HepG2 (cell line): ENCODE measurements around the gene NUBP1. TPM values are rescaled to one million over a fixed set of nuclear protein-coding genes. Genes with fewer than 3 reads are reported as not detected.

Experiments
- ATAC-seq: fragments of 200-7000 bp; cut with Tn5 transposase; 3 replicates; pipeline ENCODE4 v1.9.1; 2020; ENCODE audit warnings: mild to moderate bottlenecking, moderate library complexity
- BruUV-seq: library from RNA; stranded (reverse); fragments of 400-500 nt; replicated peaks from 2 replicates; lab custom pipeline; 2021; lab: Mats Ljungman, UMichigan
- CTCF ChIA-PET: fragments of 300-600 bp; formaldehyde crosslinking; extraction: SDS; loops from one replicate; lab custom pipeline; 2021; ENCODE audit warnings: low total read pairs, inconsistent platforms, low intra/inter-chr PET ratio; lab: Yijun Ruan, JAX
- POLR2A ChIA-PET: fragments of 350-600 bp; sonication (Branson Sonifier 250); formaldehyde crosslinking; loops from one replicate; lab custom pipeline; 2020; ENCODE audit warnings: antibody characterized with exemption, inconsistent platforms; lab: Yijun Ruan, JAX
- DNase-seq: peaks from one replicate; pipeline ENCODE4 v3.0.0-alpha.2; 2015; ENCODE audit warnings: low spot score
- FAIRE-seq: peaks from 3 replicates; lab custom pipeline; 2011; peaks lifted over from hg19 to GRCh38; lab: Jason Lieb, UNC
- H2AFZ ChIP-seq: one replicate; pipeline ENCODE4 v1.6.1; 2011; ENCODE audit warnings: low read length, inconsistent platforms
- H3K27ac ChIP-seq: fragments of 300-600 bp; 3 replicates; pipeline ENCODE4 v1.8.0; 2011; ENCODE audit warnings: mixed run types, mild to moderate bottlenecking, mixed read lengths, low read length, inconsistent platforms; ENCODE audit not compliant: insufficient read depth; ENCODE audit errors: extremely low read length
- H3K27me3 ChIP-seq, 2 experiments: fragments of 200-600 bp in 1 of 2; 2 replicates in 1 of 2; 3 replicates in 1 of 2; pipeline versions ENCODE4 v1.6.0 to v1.8.0; 2011; ENCODE audit warnings: low read length in 2 of 2, mild to moderate bottlenecking in 2 of 2, moderate library complexity in 2 of 2, inconsistent platforms in 1 of 2; ENCODE audit not compliant: insufficient read depth in 2 of 2, control insufficient read depth in 1 of 2
- H3K36me3 ChIP-seq, 2 experiments: fragments of 200-600 bp in 1 of 2; replicated peaks in 1 of 2; 2 replicates in 1 of 2; 3 replicates in 1 of 2; pipeline versions ENCODE4 v1.5.1 to v1.8.0; 2011; ENCODE audit warnings: low read length in 2 of 2, inconsistent platforms in 1 of 2; ENCODE audit not compliant: insufficient read depth in 2 of 2, control insufficient read depth in 1 of 2
- H3K4me1 ChIP-seq: 2 replicates; pipeline ENCODE4 v1.5.1; 2012; ENCODE audit warnings: low read length, inconsistent platforms; ENCODE audit not compliant: insufficient read depth
- H3K4me2 ChIP-seq: 2 replicates; pipeline ENCODE4 v1.6.0; 2011; ENCODE audit warnings: low read depth, low read length, inconsistent platforms
- H3K4me3 ChIP-seq, 3 experiments: fragments of 200-600 bp in 1 of 3; sonication (generic), shearing (Covaris generic) in 1 of 3; replicated peaks in 1 of 3; 2 replicates each; pipeline ENCODE4 v1.5.1; 2011 to 2016; ENCODE audit warnings: low read length in 3 of 3, inconsistent platforms in 2 of 3, low read depth in 2 of 3, mild to moderate bottlenecking in 2 of 3, control low read depth in 1 of 3, mixed read lengths in 1 of 3; ENCODE audit not compliant: insufficient read depth in 1 of 3
- H3K79me2 ChIP-seq: one replicate; pipeline ENCODE4 v1.6.1; 2011; ENCODE audit warnings: low read length, inconsistent platforms; ENCODE audit not compliant: insufficient read depth
- H3K9ac ChIP-seq: 2 replicates; pipeline ENCODE4 v1.6.0; 2011; ENCODE audit warnings: mild to moderate bottlenecking, low read depth, low read length, inconsistent platforms; ENCODE audit not compliant: insufficient read depth
- H3K9me3 ChIP-seq: 2 replicates; pipeline ENCODE4 v1.5.1; 2012; ENCODE audit warnings: mild to moderate bottlenecking, low read length
- H4K20me1 ChIP-seq: 2 replicates; pipeline ENCODE4 v1.6.0; 2011; ENCODE audit warnings: inconsistent platforms, mild to moderate bottlenecking, low read length, moderate library complexity; ENCODE audit not compliant: insufficient read depth
- ATF1 ChIP-seq: IDR thresholded peaks from 2 replicates; pipeline ENCODE4 v1.6.1; 2016; ENCODE audit warnings: mild to moderate bottlenecking, control low read depth
- ETS1 ChIP-seq: sonication (generic); formaldehyde crosslinking; IDR thresholded peaks from 2 replicates; pipeline ENCODE4 v1.4.0; 2020; ENCODE audit warnings: missing genetic modification reagents
- GABPA ChIP-seq, 2 experiments: IDR thresholded peaks; 2 replicates each; pipeline ENCODE4 v1.6.1; 2011 to 2016; ENCODE audit warnings: low read depth in 2 of 2, low read length in 1 of 2, missing biosample characterization in 1 of 2, missing genetic modification characterization in 1 of 2
- GTF2F1 ChIP-seq: fragments of 150-350 bp; IDR thresholded peaks from 2 replicates; pipeline ENCODE4 v1.6.1; 2014; ENCODE audit warnings: low read length
- MAZ ChIP-seq, 2 experiments: sonication (generic) in 1 of 2; formaldehyde crosslinking in 1 of 2; IDR thresholded peaks; 2 replicates each; pipeline versions ENCODE4 v1.5.0 to v1.6.1; 2012 to 2020; ENCODE audit warnings: low read depth in 2 of 2, mild to moderate bottlenecking in 2 of 2, borderline replicate concordance in 1 of 2, improper control_type of control experiment in 1 of 2, low read length in 1 of 2, missing genetic modification reagents in 1 of 2, moderate library complexity in 1 of 2
- MTF1 ChIP-seq: sonication (generic); formaldehyde crosslinking; IDR thresholded peaks from 2 replicates; pipeline ENCODE4 v1.5.0; 2020; ENCODE audit warnings: missing genetic modification reagents
- SRY ChIP-seq: sonication (generic); formaldehyde crosslinking; IDR thresholded peaks from 2 replicates; pipeline ENCODE4 v1.8.0; 2022; ENCODE audit warnings: mild to moderate bottlenecking, missing genetic modification reagents
- TFAP4 ChIP-seq: sonication (generic); IDR thresholded peaks from 2 replicates; pipeline ENCODE4 v1.6.1; 2016; ENCODE audit warnings: low read depth, borderline replicate concordance
- TFDP2 ChIP-seq: sonication (generic); formaldehyde crosslinking; IDR thresholded peaks from 2 replicates; pipeline ENCODE4 v1.4.0; 2020; ENCODE audit warnings: missing genetic modification reagents
- ZNF225 ChIP-seq: sonication (generic); formaldehyde crosslinking; IDR thresholded peaks from 2 replicates; pipeline ENCODE4 v1.4.0; 2020; ENCODE audit warnings: mild to moderate bottlenecking, missing genetic modification reagents
- ZNF547 ChIP-seq: sonication (generic); formaldehyde crosslinking; IDR thresholded peaks from 2 replicates; pipeline ENCODE4 v1.5.1; 2020; ENCODE audit warnings: mild to moderate bottlenecking, missing genetic modification reagents
- ZNF646 ChIP-seq: sonication (generic); formaldehyde crosslinking; IDR thresholded peaks from 2 replicates; pipeline ENCODE4 v1.9.0; 2021; ENCODE audit warnings: mild to moderate bottlenecking, missing genetic modification reagents
- ZNF660 ChIP-seq: sonication (generic); formaldehyde crosslinking; IDR thresholded peaks from 2 replicates; pipeline ENCODE4 v1.5.1; 2020; ENCODE audit warnings: mild to moderate bottlenecking, low read depth, missing genetic modification reagents, borderline replicate concordance
- WGBS: methylation state at CpG from one replicate; pipeline ENCODE4 v1.1.6; 2017; ENCODE audit warnings: low lambda C conversion rate; 5-methylcytosine and 5-hydroxymethylcytosine counted together
- in situ Hi-C: cut with HindIII; loops from 2 replicates; pipeline ENCODE4 v1.10.0; 2017; ENCODE audit warnings: low pct_unique_long_range_greater_than_20kb; ENCODE audit not compliant: extremely low pct_ligation_motif_present
- intact Hi-C: fragments of 100-400 bp; cut with micrococcal nuclease; formaldehyde crosslinking; loops from one replicate; pipeline ENCODE4 v1.10.0; 2022; ENCODE audit not compliant: unreplicated experiment
- polyA plus RNA-seq, 8 experiments: library from polyadenylated mRNA; depleted of rRNA in 3 of 8; stranded (reverse) in 7 of 8; unstranded in 1 of 8; fragments of >200 nt; fragmentation: Illumina TruSeq in 4 of 8; extraction: Trizol in 4 of 8; gene quantifications; 2 replicates each; pipeline versions ENCODE4 v1.2.1 to v1.2.3, GENCODE V29; 2011 to 2016; ENCODE audit warnings: low read depth in 4 of 8, missing spikeins in 1 of 8, mixed read lengths in 1 of 8; ENCODE audit not compliant: insufficient read depth in 1 of 8
- total RNA-seq, 5 experiments: library from RNA; depleted of rRNA; stranded (reverse); fragments of >200 nt; fragmentation: Illumina TruSeq; extraction: Trizol; gene quantifications; 2 replicates each; pipeline ENCODE4 v1.2.3, GENCODE V29; 2016; ENCODE audit warnings: low read depth in 1 of 5

The NUBP1 gene
- total and polyA plus RNA-seq, 2 of the 13 experiments (the other 11 are each of a cell fraction or from before 2014, with no cell fraction given), result 53.5 to 70.4 TPM

- BruUV-seq, result no TSS peak
- no peak overlapping the region for H3K27ac ChIP-seq
- H3K4me3 ChIP-seq, result no peak overlapping the region
- no peak overlapping the region for H3K4me2 ChIP-seq
- no peak for FAIRE-seq
- H3K79me2 ChIP-seq, result no peaks in the 10 kb centered on the region
- TF ChIP-seq MTF1 (CRISPR knock-in tag) (no peak), MAZ (IDR thresholded peaks at IDR 0.05; ENCODE audit: borderline replicate concordance, low read depth, low read length) (no peak), MAZ (CRISPR knock-in tag; IDR thresholded peaks at IDR 0.05; ENCODE audit: low read depth) (no peak), ATF1 (no peak), ETS1 (CRISPR knock-in tag) (no peak), SRY (CRISPR knock-in tag) (no peak), TFDP2 (CRISPR knock-in tag) (no peak), ZNF225 (CRISPR knock-in tag) (no peak), ZNF547 (CRISPR knock-in tag) (no peak), ZNF646 (CRISPR knock-in tag) (no peak), ZNF660 (CRISPR knock-in tag) (no peak), GTF2F1 (no peak), GABPA (IDR thresholded peaks at IDR 0.05; ENCODE audit: low read depth, low read length) (no peak), GABPA (CRISPR knock-in tag; IDR thresholded peaks at IDR 0.05; ENCODE audit: low read depth) (no peak), TFAP4 (no peak)
- in situ Hi-C loops, result no loop called here
- intact Hi-C loops, result no loop called here
- no peaks in the 10 kb centered on the region for H3K9me3 ChIP-seq
- ChIA-PET POLR2A (no interaction called here), CTCF (no interaction called here)
- no peaks in the 10 kb centered on the region for H3K27me3 ChIP-seq
- H4K20me1 ChIP-seq, result no peaks in the 10 kb centered on the region
- no peak overlapping the region for H2AFZ ChIP-seq
- H3K9ac ChIP-seq, result no peak overlapping the region
- no peak for ATAC-seq
- 0 out of 2 replicates have a peak, but pooled peaks cover 6% of the 10 kb centered on the region for H3K4me1 ChIP-seq
- 97% methylated on average over 11 of the region's 11 CpGs for WGBS
- no peak for DNase-seq
- H3K36me3 ChIP-seq, result peaks cover 27 to 56% of the 10 kb centered on the region in 2 experiments
Observed at GRCh38 chr16:10750793-10751192, 7.2 kb downstream of the NUBP1 start.
